Stimulated activated CD8-positive, alpha-beta memory T cell treated with anti-CD3 and anti-CD28 coated beads, Interleukin-7, amount 100 ng/mL, for 1 hour (primary cell): ENCODE results near the gene MGAT4B.

Experiments used
- DNase-seq, 2 donors: peaks; one replicate each; pipeline ENCODE4 v3.0.0-alpha.2; 2020; ENCODE audit warnings: low read depth in 2 of 2

Gene MGAT4B

DNA sequence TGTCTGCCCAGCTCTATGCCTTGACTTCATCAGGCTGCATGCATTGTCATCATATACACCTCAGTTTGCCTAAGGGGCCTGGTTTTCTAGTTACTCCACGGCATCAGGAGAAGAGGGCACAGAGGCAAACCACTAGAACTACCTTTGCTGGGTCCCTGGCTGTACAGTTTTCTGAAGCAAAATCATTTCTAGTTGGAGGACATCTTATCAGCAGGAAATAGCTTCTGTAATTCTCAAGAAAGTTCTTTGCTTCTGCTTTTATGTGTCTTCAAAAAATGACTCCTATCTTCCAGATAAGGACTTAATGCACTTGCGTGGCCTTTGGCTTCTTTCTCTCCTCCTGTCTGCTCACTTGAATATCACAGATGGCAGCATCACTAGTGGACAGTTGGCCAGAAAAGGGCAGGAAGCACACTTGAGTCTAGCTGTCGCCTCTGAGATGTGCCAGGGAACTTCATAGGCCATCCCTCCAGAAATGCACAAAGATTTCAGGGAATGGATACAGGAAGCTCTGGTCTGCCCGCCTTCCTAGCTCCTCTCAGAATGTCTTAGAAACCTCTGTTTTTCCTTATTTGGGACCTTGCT, 35.3 kb downstream of the MGAT4B start:
- DNase-seq, result no peak

DNA sequence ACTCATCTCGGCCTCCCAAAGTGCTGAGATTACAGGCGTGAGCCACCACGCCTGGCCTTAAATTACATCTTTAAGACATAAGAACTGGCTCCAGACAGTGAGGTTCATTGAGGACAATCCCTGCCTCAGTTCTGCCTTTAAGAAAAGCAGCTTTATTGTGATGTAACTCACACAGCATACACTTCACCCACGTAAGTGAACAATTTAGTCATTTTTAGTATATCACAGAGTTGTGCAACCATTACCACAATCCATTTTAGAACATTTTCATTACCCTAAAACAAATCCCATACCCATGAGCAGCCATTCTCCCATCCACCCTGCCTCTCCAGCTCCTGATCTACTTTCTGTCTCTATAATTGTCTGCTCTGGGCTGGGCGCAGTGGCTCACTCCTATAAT, 36.9 kb downstream of the MGAT4B start:
- DNase-seq, result no peak

DNA sequence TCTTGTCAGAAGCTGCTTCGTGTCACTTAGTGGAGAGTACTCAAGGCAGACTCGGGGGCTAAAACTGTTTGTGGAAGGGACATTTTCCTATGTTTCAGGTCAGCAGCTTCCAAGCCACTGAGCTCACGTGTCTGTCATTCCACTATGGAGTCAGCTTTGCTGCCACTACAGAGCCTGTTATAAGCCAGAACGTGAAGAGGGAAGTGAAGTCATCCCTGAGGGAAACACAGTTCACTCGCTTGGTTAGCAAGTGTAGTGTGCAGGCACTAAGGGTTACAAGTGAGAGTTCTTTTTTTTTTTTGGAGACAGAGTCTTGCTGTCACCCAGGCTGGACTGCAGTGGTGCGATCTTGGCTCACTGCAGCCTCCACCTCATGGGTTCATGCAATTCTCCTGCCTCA, 37.4 kb downstream of the MGAT4B start:
- DNase-seq, result no peak

DNA sequence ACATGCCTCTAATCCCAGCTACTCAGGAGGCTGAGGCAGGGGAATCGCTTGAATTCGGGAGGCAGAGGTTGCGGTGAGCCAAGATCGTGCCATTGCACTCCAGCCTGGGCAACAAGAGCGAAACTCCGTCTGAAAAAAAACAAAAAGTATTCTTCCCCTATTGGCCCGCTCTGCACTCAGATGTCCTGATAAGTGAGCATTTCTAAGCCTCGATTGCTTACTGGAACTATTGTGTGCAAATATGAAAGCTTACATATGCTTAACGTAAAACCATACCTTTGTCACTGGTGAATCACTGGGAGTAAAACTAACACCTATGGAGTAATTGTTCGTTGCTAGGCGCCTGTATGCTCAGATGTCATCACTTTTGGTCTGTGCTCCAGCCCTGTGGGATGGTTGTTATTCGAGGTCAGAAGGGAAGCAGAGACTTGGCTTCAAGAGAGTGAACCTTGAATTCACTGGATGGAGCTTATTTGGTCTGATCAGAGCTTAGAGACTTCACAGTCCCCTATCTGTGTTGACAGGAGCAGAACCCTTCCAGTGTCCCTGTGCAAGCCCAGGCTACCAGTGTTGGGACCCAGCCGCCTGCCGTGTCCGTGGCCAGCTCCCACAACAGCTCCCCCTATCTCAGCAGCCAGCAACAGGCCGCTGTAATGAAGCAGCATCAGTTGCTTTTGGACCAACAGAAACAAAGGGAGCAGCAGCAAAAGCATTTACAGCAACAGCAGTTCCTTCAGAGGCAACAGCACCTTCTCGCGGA, 38.2 kb downstream of the MGAT4B start:
- no peak for DNase-seq

DNA sequence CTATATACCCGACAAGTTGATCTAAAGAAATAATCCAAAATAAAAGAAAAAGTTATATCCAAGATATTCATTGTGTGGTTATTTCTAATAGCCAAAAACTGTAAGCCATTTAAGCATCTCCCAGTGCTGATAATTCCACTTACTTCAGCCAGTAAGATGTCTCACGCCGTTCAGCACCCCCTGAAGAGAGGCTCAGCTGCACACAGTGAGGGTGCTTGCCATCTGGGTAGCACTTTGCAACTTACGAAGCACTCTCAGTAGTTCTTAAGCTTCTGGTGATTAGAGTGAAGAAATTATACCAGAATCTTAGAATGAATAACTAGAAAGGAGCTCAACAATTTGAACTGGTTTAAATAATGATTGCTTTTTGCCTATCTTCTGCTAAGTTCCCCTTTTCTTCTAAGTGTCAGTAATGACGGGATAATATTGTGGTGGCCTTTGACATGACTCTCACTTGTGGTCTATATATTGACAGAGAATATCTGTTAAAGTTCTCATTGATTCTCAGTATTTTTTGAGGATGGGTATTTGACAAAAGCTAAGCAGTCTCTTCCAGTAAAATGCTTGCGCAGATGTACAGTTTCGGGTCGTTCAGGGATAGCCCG, 39.1 kb downstream of the MGAT4B start:
- no peak for DNase-seq

DNA sequence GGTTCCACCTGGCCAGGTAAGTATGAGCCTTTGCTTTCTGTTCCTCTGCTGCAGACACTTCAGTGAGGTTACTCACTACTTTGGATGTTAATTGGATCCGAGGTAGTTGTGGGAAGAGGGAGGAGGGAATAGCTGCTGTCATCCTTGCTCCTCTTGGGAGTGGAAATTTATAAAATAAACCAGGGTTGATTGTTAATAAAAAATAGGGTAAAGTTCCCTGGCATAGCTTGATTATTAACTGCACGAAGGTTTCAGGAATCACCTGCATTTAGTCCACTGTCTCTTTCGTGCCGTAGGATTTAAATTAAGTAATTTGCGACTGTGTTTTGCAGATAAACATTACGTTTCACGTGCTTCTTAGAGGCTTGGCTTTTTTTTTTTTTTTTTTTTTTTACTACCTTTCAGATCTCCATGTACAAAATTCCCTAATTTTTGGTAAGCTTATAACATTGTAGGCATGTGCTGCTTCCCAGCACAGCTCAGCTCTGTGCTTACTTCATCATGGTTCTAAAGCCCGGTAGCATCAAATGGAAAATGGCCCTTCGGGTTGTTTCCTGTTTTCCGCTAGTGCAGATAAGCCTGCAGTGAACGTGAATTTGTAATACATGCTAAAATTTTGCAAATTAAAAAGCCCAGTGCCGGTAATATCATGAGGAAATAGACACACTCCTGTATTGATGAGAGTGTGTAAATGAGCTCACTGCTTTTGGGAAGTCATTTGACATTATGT, 39.8 kb downstream of the MGAT4B start:
- DNase-seq, result no peak

DNA sequence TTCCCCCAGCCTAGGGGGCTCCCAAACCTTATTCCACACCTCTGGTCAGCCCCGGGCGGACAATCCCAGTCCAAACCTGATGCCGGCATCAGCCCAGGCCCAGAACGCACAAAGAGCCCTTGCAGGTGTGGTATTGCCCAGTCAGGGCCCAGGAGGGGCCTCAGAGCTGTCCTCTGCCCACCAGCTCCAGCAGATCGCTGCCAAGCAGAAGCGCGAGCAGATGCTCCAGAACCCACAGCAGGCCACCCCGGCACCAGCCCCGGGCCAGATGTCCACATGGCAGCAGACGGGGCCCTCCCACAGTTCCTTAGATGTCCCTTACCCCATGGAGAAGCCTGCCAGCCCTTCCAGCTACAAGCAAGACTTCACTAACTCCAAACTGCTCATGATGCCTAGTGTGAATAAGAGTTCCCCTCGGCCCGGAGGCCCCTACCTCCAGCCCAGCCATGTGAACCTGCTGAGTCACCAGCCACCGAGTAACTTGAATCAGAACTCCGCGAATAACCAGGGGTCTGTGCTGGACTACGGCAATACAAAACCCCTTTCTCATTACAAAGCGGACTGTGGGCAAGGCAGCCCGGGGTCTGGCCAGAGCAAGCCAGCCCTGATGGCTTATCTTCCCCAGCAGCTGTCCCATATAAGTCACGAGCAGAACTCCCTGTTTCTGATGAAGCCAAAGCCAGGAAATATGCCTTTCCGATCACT, 40.5 kb downstream of the MGAT4B start:
- DNase-seq, result no peak

DNA sequence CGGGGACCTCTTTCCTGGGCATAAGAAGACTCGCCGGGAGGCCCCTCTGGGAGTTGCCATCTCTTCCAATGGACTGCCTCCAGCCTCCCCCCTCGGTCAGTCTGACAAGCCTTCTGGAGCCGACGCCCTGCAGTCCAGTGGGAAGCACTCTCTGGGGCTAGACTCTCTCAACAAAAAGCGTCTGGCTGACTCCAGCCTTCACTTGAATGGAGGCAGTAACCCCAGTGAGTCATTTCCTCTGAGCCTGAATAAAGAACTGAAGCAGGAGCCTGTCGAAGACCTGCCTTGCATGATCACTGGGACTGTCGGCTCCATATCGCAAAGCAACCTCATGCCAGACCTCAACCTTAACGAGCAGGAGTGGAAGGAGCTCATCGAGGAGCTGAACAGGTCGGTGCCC, 41.3 kb downstream of the MGAT4B start:
- DNase-seq, result no peak

DNA sequence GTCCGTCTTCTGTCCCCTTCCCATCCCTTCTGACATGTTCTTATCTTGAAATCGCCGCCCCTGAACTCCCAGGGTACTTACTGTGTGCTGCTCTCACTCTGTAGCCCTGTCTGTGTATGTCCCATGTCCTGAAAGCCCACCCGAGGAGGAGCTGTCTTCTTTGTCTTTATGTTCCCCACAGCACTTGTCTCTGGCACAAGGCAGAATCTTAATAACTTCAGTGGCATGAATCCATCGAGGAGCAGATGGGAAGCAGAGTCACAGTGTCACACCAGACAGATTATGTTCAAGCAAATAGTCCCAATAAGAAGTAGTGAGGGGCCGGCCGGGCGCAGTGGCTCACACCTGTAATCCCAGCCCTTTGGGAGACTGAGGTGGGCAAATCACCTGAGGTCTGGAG, 42.6 kb downstream of the MGAT4B start:
- DNase-seq, result no peak

DNA sequence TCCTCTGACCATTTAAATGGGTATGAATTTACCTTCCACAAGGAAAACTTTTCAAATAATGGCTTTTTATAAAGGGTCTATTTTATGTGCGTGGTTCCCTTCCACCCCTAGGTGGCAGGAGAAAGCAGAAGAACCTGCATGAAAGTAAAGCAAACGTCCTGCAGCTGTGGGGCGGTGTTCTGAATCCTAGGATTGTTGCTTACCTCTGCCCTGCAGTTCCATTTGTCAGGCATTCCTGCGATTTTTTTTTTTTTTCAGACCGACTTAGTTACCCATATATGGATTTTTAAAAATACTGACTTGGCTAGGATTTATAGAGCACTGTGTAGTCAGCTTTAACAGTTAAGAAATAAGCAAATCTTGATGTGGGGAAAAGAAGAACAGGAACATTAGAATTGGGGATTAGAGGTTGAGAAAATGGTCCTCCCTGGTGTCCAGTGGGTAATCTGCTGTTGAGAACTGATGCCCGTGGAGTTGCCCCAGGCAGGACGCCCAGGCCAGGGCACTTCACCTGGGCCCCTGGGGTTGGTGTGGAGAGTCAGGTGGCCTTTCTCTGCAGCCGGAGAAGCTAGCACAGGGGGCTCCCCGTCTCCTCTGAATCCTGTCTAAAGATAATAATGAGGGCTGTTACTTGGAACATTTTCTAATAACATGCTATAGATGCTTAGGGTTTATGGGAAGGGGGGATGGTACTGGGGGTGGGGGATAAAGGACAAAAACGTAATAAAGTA, 43.3 kb downstream of the MGAT4B start:
- DNase-seq, result peak; percentile 5 to 23

DNA sequence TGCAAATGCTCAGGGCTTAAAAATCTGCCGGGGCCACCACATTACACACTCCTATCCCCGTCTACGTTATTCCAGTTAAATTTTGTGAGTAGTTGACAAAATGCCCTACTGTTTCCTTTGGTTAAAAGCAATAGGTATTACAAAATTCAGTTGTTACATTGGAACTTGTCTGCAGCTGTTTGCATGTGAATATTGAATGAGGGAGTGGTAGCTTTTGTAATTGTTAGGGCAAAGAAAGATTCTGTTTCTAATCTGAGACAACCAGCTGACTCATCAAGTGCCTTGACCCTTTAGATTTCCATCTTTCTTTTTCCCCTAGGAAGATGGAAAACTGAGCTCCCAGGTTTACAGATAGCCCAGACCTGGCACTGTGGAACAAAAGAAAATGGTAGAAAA, 43.9 kb downstream of the MGAT4B start:
- DNase-seq, result no peak

DNA sequence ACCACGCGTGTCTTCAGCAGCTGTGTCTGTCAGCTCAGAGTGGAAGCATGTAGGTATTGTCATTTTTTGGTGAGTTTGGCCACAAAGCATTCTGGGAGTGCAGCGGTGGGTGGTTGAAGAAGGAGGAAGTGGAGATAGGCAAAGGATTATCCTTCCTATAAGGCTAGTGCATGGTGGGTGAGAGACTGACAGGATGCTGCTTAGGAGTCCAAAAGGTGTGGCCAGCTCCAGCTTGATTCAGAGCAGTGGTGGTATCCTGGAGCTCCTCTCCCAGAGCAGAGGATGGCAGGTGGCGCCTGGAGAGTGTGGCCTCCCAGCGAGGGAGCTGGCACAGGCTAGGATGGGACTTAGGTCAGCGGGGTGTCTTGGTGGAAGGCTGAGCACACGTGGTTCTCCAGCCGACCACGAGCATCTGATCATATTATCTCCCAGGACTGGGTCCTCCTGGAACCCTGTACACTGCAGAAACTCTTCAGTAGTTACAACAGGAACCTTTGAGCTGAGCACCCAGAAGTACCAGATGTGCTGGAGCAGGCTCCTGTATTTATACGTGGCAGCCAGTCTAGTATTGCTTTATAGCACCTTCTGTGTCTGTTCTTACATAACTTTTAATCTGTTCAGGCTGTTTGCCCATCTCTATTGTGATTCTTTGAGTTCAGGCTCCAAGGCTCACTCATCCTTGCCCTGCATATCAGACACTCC, 44.4 kb downstream of the MGAT4B start:
- DNase-seq, result no peak

DNA sequence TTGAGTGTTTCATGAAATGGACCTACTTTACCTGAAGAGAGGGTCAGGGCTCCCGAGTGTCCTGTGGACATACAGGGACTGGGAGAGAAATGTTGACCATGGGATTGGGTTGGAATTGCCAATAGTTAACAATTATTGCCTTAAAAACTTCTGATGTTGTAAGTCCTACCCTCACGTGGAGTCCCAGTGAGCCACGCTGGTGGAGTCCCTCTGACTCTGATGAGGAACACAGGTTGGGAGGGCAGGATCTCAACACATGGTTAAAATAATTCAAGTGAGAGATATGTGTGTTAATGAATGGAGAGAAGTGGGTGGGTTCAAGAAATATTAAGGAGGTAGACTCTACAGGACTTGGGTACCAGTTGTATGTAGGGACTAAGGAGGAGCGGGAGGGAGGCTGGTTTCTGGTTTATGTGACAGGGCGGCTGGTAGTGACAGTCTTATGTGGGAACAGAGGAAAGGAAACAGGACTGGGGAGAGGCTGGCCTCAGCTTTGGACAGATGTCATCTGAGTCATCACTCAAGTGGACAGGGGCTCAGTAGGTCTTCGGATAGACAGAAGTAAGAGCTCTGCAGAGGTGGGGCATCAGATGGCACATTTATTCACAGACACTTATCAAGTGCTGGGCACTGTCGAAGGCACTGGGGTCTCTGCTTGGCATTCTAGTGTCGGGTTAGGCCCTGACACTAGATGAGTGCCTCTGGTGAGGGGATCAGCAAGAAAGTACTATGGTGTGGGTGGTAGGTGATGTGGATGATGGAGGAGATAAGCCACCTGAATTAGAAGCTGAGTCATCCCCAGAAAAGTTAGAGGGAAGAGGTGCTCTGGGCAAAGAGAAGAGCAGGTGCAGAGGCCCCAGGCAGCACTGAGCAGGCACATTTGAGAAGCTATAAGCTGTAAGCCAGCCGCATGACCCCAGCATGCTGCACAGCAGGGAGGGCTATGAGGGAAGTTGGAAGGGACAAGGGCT, 46.8 kb downstream of the MGAT4B start:
- no peak for DNase-seq

DNA sequence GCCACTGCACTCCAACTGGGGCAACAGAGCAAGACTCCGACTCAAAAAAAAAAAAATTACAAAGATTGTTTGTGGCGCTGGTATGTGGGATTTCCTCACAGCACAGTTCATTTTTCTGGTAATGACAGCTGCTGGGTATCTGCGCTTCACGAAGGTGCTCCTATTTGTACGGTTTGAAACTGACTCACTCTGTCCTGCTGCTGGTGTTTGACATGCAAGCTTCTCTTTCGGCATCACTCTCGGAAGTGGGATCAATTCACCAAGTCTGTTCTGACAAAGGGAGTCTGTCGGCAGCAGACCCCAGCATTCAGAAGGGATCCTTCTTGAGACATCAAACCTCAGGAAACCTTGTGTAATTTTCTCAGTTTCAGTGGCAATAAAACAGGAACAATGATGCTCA, 47.7 kb downstream of the MGAT4B start:
- DNase-seq, result no peak

DNA sequence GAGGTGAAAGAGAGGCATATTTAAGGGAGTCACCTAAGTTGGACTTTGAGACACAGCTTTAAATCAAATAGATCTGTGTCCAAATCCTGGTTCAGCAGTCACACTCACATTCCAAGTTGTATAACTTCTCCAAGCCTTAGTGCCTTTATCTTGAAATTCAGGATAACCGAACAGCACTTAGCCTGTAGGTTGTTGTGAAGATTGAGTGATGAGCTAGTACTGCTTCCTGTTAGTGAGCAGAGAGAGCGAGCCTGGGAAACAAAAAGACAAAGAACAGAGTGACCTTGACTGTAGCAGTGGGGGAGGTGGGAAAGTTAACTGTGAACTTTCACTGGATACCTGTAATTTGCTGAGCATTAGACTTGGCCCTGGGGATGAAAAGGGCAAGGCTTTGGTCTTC, 51.6 kb downstream of the MGAT4B start:
- no peak for DNase-seq

DNA sequence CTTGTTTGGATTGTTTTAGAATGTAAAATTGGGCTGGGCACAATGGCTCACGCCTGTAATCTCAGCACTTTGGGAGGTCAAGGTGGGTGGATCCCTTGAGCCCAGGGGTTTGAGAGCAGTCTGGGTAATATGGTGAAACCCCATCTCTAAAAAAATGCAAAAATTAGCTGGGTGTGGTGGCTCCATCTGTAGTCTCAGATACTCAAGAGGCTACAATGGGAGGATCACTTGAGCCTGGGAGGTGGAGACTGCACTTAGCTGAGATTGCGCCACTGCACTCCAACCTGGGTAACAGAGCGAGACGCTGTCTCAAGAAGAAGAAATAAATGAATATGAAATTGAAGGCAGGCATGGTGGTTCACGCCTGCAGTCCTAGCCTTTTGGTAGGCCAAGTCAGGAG, 52.7 kb downstream of the MGAT4B start:
- no peak for DNase-seq

DNA sequence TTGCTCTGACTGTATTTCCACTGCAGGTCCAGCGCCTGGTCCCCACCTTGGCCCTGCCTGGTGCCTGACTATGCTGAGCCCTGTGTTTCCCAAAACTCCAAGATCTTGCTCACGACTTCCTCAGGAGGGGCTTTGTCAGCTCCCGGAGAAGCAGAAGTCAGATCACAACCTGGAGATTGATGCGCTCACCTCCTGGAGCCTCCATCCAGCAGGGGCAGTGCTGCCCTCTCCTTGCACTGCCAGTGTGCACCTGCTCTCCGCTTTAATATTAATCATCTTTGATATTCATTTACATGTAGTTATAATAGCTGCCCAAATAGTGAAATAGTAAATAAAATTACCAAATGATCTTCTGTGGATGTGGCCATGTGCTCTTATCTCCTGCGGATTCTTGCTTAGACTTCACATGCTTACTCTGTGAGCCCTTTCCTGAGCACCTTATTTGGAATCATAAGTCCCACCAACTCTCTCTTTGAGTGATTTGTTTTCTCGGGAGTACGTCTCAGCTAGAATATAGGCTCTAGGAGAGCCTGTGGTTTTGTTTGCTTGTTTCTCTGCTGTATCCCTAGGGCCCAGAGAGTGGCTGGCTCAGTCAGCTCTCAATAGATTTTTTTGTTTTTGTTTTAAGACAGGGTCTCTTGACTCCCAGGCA, 56.7 kb downstream of the MGAT4B start:
- DNase-seq, result no peak

DNA sequence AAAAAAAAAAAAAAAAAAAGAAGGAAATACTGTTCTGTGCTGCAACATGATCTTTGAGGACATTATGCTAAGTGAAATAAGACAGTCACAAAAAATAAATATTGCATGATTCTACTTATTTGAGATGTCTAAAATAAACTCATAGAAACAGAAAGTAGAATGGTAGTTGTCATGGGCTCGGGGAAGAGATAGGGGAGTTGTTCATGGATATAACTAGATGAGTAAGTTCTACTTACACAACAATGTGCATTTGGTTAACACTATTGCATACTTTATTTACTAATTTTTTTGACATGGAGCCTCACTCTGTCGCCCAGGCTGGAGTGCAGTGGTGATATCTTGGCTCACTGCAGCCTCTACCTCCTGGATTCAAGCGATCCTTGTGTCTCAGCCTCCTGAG, 58.9 kb downstream of the MGAT4B start:
- DNase-seq, result no peak
